ENCODE data around the gene PITPNM3.
A peak's percentile ranks its signal among the peaks of the same experiment; 100 is the strongest.

The PITPNM3 gene

GRCh38 chr17:6458460-6458950, 97.8 kb downstream of the PITPNM3 start:
- DNase-seq, result no peak

- no peak for DNase-seq
Measured at GRCh38 chr17:6457688-6458459, 98.5 kb downstream of the PITPNM3 start.

DNA sequence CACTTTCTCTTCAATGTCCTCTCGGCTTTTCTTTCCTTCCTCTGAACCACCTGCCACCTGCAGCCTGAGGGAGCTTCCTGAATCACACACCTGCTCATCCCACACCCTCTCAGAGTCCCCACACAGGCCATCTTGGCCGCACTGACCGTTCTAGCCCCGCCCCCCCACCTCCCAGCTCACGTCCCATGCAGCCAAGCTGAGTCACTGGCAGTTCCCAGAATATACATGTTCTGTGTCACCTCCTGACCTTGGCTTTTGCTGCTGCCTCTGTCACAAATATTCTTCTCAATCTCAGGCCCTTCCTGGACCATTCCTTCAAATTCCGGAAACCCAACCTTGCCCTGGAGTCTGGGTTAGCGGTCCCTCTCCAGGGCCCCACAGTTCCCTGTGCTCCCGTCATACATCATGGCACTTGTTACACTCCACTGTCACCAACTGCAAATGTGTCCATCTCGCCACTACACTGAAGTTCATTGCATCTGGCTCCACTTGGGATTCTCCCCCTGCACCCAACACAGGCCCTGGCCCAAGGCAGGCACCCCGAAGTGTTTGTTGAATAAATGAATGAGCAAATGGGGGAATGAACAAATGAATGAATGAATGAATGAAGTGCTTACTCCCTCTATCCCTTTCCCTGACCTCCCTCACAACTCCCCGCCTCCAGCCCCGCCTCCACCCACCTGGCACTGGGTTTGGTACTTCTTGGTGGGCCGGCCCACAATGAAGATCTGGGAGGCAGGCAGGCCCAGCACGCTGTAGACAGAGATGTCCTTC, 99.3 kb downstream of the PITPNM3 start:
- DNase-seq, result no peak

DNA sequence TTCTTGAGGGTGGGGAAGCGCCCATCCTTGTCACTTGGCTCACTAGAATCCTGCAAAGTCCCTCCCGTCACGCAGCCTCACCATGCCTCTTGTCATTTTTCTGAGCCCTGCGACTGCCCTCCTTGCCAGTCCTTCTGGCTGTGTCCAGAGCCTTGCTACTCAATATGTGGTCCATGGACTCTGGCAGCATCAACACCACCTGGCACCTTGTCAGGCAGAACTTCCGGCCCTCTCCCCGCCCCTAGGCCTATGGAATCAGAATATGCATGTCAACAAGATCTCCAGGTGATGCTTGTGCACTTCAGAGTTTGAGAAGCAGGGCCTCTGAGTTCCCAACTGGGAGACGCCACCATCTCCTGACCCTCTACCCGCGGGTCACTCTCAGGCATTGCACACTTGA, 100.0 kb downstream of the PITPNM3 start:
- no peak for DNase-seq

DNA sequence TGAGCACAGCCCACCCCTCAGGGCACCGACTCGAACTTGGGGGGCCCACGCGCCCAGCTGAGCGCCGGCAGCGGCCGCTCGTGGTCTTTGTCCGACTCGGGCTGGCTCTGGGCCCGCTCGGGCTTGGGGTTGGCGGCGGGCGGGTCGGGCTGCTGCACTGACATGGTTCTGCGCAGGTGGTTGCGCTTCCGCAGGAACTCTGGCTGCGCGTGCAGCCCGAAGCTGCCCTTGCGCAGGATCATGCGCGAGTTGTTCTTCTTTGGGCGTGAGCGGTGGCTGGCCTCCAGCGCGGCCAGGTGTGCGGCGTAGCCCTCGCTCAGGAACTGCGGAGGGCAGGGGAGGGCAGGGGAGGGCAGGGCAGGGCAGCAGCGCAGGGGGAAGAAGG, 101.0 kb downstream of the PITPNM3 start:
- no peak for DNase-seq

DNA sequence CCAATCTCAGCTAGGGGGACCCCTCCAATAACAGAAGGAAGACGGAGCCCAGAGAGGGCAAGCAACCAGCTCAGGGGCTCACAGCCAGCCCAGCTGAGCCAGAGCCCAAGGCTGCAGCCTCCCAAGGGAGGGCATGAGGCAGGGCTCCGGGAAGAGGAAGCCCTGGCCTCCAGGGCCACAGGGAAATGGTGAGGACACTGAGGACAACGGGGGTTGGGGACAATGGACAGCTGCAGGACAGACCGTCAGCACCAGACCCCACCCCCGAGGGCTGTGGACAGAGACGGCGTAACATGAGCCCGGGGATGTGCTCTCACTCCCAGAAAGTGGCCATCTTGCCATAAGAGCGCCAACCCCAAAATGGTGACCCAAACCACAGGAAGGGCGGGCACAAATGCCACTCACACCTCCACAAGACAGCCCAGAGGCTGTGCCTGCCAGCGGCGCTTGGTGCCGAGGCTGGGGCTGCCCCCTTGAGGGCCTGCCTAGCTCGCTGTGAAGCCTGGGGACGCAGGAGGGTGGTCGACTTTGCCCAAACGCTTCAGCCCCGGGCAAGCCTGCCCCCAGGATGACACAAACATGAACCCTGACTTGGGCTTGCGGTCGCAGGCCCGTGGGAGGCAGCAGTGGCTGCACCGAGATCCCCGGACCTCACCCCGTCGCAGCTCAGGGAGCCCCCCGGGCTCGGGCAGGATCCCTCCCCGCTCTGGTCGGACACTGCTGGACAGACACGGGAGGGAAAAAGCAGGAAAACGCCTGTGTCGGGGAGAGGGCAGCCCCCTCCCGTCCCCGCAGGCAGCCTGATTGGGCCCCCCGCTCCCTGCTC, 101.6 kb downstream of the PITPNM3 start:
- DNase-seq, result no peak

DNA sequence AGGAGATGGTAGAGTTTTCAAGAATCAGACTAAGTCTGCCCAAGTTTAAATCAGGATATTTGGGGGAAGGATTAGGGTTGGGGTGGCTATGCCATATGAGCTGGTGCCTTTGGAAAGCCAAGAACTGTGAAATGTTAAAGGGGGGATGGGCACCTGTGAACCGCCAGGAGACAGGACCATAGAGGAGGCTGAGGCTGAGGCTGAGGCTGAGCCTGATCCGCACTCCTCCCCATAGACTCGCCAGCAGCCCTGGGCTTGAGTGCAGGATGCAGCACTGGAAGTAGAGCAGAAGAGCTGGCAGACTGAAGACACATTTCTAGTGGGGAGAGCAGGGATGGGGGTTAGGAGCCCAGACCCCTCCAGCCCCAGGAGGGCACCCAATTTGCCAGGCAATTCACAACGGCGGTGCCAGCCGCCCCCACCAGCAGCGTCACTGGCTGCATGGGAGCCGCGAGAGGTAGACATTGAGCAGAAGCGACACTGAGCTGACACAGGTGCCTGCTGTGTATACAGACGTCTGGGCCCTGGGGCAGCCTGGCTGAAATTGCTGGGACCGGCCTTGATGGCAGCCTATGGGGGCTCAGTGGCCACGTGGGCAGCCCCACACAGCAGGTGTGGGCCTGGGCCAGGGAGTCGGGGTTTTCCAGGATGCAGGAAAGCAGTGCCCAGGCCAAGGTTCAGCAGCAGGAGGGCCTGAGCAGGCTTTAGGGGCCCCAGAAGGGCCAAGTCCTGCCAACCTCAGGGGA, 102.9 kb downstream of the PITPNM3 start:
- no peak for DNase-seq

DNA sequence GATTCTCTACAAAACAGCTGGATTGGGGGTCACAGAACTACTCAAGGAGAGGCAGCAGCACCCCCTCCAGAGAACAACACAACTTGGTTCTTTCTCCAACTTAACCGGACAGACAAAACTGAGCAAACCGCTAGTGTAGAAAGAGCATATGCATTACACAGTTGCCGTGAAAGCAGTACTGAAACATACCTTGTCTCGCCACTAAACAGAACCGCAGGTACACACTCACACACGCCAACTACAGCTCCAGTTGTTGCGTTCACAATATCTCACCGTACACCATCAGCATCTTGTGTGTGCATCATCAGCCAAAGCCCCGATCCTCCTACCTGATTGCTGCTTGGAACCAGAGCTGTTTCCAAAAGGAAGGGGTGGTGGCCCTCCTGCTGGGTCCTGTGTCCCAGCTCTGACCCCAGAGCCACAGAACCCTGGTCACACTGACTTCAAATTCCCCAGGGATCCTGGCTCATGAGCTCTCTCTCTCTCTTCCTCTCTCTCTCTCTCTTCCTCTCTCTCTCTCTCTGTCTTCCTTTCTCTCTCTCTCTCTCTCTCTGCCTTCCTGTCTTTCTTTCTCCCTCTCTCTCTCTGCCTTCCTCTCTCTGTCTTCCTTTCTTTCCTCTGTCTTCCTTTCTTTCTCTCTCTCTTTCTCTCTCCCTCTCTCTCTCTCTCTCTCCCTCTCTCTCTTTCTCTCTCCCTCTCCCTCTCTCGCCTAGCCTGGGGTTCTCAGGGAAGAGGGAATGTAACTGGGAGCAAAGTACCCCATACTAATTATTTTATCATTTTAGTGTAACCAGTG, 103.7 kb downstream of the PITPNM3 start:
- no peak for DNase-seq

DNA sequence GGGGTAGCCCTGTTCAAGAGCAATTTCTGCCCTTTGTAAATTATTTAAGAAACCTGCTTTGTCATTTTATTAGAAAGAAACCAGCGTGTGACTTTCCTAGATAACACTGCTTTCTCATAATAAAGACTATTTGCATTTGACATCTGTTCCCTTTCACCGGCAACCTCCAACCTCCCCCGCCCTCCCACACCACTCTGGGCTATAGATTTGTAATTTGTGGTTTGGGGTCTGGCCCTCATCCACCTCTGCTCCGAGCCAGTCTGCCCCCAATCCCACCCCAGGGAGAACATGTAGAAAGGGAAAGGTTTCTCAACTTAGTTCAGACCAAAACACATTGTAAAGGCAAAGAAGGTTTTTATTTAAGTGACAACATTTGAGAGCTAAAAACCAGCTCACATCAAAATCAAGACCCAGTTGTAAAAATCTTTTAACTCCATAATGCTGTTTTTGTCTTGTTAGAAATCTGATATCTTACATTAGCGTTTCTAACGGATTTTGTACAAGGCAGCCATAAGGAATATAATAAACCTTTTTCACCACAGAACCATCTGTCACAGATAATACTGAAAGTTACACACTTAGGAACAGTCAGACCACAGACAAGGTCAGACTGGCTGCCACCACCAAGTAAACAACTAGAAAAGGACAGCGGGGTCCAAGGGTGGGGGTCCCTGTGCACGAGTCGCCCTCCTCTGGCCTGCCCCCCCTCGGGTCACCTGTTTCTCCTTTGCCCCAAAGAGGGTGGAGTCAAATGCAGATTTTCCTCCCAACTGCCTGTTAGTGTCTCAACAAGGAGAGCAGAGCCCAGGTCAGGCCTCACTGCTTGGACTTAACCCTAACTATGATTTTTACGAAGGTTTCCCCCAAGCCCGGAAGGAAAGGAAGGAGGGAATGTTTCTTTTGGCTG, 105.2 kb downstream of the PITPNM3 start:
- no peak for DNase-seq

- DNase-seq, result no peak
Measured at GRCh38 chr17:6449307-6449706, 107.0 kb downstream of the PITPNM3 start.

GRCh38 chr17:6448473-6448872, 107.9 kb downstream of the PITPNM3 start:
- DNase-seq, result no peak

- no peak for DNase-seq
Measured at GRCh38 chr17:6446516-6447100, 109.7 kb downstream of the PITPNM3 start.

DNA sequence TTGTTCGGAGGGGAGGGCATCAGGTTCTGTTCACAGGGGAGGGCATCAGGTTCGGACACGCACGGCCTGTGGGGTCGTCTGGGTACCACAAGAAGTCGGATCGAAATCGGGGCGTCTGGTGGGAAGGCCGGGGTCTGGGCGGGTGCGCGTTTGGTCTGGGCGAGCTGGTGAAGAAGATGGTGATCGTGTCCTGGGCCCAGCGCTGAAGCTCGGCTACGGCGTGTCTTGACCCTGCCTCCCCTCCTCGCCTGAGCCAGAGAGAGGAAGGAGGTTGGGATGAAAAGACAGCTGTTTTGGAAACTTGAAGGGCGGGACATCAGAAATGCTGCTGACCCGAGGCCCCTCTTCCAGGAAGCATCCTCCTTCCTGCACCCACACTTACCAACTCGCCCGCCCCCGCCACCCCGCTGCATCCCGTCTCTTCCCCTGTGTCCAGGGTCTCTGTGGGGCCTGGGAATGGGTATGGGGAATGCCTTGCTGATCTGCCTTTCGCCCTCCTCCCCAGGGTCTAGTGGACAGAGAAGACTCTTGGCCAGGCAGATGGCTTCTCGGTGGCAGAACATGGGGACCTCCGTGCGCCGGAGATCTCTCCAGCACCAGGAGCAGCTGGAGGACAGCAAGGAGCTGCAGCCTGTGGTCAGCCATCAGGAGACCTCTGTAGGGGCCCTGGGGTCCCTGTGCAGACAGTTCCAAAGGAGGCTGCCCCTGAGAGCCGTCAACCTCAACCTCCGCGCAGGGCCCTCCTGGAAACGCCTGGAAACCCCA, 111.6 kb downstream of the PITPNM3 start:
- no peak for DNase-seq

GRCh38 chr17:6443692-6444570, 112.4 kb downstream of the PITPNM3 start, which contains the start of gene PIMREG:
PIMREG (plus strand) TSS chr17:6444455; CDS start chr17:6445111, 656 bp downstream.
- DNase-seq, result peak; percentile 94

DNA sequence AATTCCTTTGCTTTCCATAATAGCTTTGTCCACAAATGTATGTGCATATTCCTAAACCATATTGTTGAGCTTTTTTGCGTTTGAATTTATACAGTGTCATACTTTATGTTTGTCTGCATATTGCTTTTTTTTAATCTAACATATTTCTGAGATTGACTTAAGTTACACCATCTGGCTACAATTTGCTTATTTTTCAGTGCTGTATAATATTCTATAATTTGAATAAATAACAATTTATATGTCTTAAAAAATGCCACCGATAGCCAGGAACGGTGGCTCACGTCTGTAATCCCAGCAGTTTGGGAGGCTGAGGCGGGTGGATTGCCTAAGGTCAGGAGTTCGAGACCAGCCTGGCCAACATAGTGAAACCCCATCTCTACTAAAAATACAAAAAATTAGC, 113.6 kb downstream of the PITPNM3 start:
- no peak for DNase-seq

GRCh38 chr17:6439951-6440350, 116.4 kb downstream of the PITPNM3 start:
- DNase-seq, result no peak

GRCh38 chr17:6437956-6438355, 118.4 kb downstream of the PITPNM3 start:
- no peak for DNase-seq

DNA sequence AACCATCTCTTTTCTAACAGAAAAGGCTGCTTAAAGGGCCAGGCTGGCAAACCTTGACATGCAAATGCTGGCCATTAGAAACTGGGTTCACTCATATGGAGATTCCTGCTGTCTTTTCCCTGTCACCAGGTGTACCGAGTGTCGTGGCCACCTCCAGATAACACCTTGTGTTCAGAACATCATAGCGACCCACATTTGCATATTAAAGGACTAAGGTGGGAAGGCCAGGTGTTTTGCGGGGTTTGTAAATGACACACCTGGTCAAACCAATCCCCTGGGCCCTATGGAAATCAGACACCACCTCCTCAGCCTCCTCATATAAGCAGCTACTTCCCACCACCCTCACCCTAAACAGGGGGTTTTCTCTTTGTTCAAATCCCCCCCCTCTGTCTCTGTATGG, 118.9 kb downstream of the PITPNM3 start:
- no peak for DNase-seq
